Testis (tissue), 2 donors: ENCODE measurements around the gene JTB.
"Not testable (repeated sequence)": the region's sequence is repeated elsewhere in the genome, so short reads cannot be mapped to it uniquely, and the experiment has no call there.

Source experiments
- POLR2A ChIP-seq: fragments of 450-650 bp; IDR thresholded peaks from one replicate; pipeline ENCODE4 v1.6.1; 2017; ENCODE audit warnings: antibody characterized with exemption, mild to moderate bottlenecking, moderate library complexity
- TF ChIP-seq, protein P1 (sequence below), 3 experiments: fragments of 450-650 bp in 2 of 3; fragments of 200-600 bp in 1 of 3; sonication (generic) in 1 of 3; IDR thresholded peaks; one replicate each; pipeline ENCODE4 v1.5.1; 2016 to 2019; ENCODE audit warnings: antibody characterized with exemption in 3 of 3, mild to moderate bottlenecking in 2 of 3, moderate library complexity in 1 of 3

DNA sequence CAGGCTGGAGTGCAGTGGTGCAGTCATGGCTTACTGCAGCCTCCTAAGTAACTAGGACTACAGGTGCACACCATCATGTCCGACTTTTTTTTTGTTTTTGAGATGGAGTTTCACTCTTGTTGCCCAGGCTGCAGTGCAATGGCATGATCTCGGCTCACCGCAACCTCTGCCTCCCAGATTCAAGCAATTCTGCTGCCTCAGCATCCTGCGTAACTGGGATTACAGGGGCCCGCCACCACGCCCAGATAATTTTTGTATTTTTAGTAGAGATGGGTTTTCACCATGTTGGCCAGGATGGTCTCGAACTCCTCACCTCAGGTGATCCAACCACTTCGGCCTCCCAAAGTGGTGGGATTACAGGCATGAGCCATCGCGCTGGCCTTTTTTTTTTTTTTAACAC is 19.4 kb upstream of the JTB start:
- TF ChIP-seq, protein P1, sequence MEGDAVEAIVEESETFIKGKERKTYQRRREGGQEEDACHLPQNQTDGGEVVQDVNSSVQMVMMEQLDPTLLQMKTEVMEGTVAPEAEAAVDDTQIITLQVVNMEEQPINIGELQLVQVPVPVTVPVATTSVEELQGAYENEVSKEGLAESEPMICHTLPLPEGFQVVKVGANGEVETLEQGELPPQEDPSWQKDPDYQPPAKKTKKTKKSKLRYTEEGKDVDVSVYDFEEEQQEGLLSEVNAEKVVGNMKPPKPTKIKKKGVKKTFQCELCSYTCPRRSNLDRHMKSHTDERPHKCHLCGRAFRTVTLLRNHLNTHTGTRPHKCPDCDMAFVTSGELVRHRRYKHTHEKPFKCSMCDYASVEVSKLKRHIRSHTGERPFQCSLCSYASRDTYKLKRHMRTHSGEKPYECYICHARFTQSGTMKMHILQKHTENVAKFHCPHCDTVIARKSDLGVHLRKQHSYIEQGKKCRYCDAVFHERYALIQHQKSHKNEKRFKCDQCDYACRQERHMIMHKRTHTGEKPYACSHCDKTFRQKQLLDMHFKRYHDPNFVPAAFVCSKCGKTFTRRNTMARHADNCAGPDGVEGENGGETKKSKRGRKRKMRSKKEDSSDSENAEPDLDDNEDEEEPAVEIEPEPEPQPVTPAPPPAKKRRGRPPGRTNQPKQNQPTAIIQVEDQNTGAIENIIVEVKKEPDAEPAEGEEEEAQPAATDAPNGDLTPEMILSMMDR (IDR thresholded peaks at IDR 0.05): not testable (repeated sequence)
- not testable (repeated sequence) for TF ChIP-seq POLR2A
